WTC11 (cell line): ENCODE measurements around the gene SND1. TPM values are rescaled to one million over a fixed set of nuclear protein-coding genes. Genes with fewer than 3 reads are reported as not detected.

Experiments used
- ATAC-seq: fragments of 200-7000 bp; cut with Tn5 transposase; 2 replicates; pipeline ENCODE4 v1.10.0; 2021; ENCODE audit warnings: mild to moderate bottlenecking, moderate library complexity
- CTCF ChIA-PET: fragments of 300-600 bp; sonication (Branson Sonifier 250); formaldehyde crosslinking; loops from one replicate; lab custom pipeline; 2021; ENCODE audit warnings: antibody characterized with exemption; lab: Charles Lee
- POLR2A ChIA-PET: fragments of 350-600 bp; sonication (Branson Sonifier 250); formaldehyde crosslinking; loops from one replicate; lab custom pipeline; 2021; ENCODE audit warnings: antibody characterized with exemption; lab: Charles Lee
- DNase-seq: peaks from one replicate; pipeline ENCODE4 v3.0.0; 2021; ENCODE audit warnings: low spot score
- H3K27ac Mint-ChIP-seq: 2 replicates; pipeline ENCODE4 v1.8.0; 2021; ENCODE audit warnings: mixed read lengths
- H3K27me3 Mint-ChIP-seq: 2 replicates; pipeline ENCODE4 v1.8.0; 2021; ENCODE audit warnings: low read depth, mild to moderate bottlenecking, moderate library complexity, mixed read lengths
- H3K36me3 Mint-ChIP-seq: 2 replicates; pipeline ENCODE4 v1.8.0; 2021; ENCODE audit warnings: mixed read lengths
- H3K4me1 Mint-ChIP-seq: 2 replicates; pipeline ENCODE4 v1.8.0; 2022; ENCODE audit warnings: mixed read lengths
- H3K4me3 Mint-ChIP-seq: 2 replicates; pipeline ENCODE4 v1.8.0; 2021; ENCODE audit warnings: mild to moderate bottlenecking, moderate library complexity, mixed read lengths
- H3K9me3 Mint-ChIP-seq: 2 replicates; pipeline ENCODE4 v1.8.0; 2021; ENCODE audit warnings: mixed read lengths
- ATF6 ChIP-seq: sonication (generic); formaldehyde crosslinking; IDR thresholded peaks from 2 replicates; pipeline ENCODE4 v1.8.1; 2023; ENCODE audit warnings: mild to moderate bottlenecking, missing genetic modification reagents
- HMGA2 ChIP-seq: fragments of 250-450 bp; sonication (Bioruptor Pico); IDR thresholded peaks from 2 replicates; pipeline ENCODE4 v1.4.0; 2021; ENCODE audit warnings: mild to moderate bottlenecking, moderate library complexity
- MXD4 ChIP-seq: fragments of 250-450 bp; sonication (Bioruptor Pico); IDR thresholded peaks from 2 replicates; pipeline ENCODE4 v1.8.0; 2021; ENCODE audit warnings: mild to moderate bottlenecking, moderate library complexity, borderline replicate concordance
- NR2C2 ChIP-seq: sonication (generic); formaldehyde crosslinking; IDR thresholded peaks from 2 replicates; pipeline ENCODE4 v1.8.0; 2022; ENCODE audit warnings: mild to moderate bottlenecking, missing genetic modification reagents
- SMAD4 ChIP-seq: sonication (generic); formaldehyde crosslinking; IDR thresholded peaks from 2 replicates; pipeline ENCODE4 v1.8.0; 2022; ENCODE audit warnings: mild to moderate bottlenecking, missing genetic modification reagents
- SOX15 ChIP-seq: fragments of 250-450 bp; sonication (Bioruptor Pico); IDR thresholded peaks from 2 replicates; pipeline ENCODE4 v1.9.0; 2021; ENCODE audit warnings: mild to moderate bottlenecking
- STAT6 ChIP-seq: sonication (generic); formaldehyde crosslinking; conservative IDR thresholded peaks from 2 replicates; pipeline ENCODE4 v1.8.1; 2023; ENCODE audit warnings: mild to moderate bottlenecking, low read depth, missing genetic modification reagents, moderate library complexity
- TP53 ChIP-seq: sonication (generic); formaldehyde crosslinking; IDR thresholded peaks from 2 replicates; pipeline ENCODE4 v1.8.1; 2023; ENCODE audit warnings: mild to moderate bottlenecking, missing genetic modification reagents
- ZNF121 ChIP-seq: sonication (generic); formaldehyde crosslinking; IDR thresholded peaks from 2 replicates; pipeline ENCODE4 v1.8.0; 2023; ENCODE audit warnings: missing genetic modification reagents
- ZNF138 ChIP-seq: sonication (generic); formaldehyde crosslinking; conservative IDR thresholded peaks from 2 replicates; pipeline ENCODE4 v1.8.1; 2022; ENCODE audit warnings: mild to moderate bottlenecking, moderate library complexity, missing genetic modification reagents
- ZNF232 ChIP-seq: sonication (generic); formaldehyde crosslinking; IDR thresholded peaks from 2 replicates; pipeline ENCODE4 v1.8.0; 2022; ENCODE audit warnings: mild to moderate bottlenecking, missing genetic modification reagents
- ZNF263 ChIP-seq: sonication (generic); formaldehyde crosslinking; IDR thresholded peaks from 2 replicates; pipeline ENCODE4 v1.8.1; 2022; ENCODE audit warnings: low read depth, mild to moderate bottlenecking, moderate library complexity, missing genetic modification reagents
- ZNF281 ChIP-seq: sonication (generic); formaldehyde crosslinking; IDR thresholded peaks from 2 replicates; pipeline ENCODE4 v1.8.0; 2023; ENCODE audit warnings: mild to moderate bottlenecking, missing genetic modification reagents
- ZNF512 ChIP-seq: sonication (generic); formaldehyde crosslinking; IDR thresholded peaks from 2 replicates; pipeline ENCODE4 v1.8.1; 2022; ENCODE audit warnings: missing genetic modification reagents, borderline replicate concordance
- total RNA-seq: library from RNA; stranded (reverse); gene quantifications from 3 replicates; pipeline ENCODE4 v1.2.3, GENCODE V29; 2021
- TF ChIP-seq, protein P1 (sequence below): sonication (generic); formaldehyde crosslinking; IDR thresholded peaks from 2 replicates; pipeline ENCODE4 v1.8.1; 2023; ENCODE audit warnings: mild to moderate bottlenecking, missing genetic modification reagents, borderline replicate concordance
- TF ChIP-seq, protein P2 (sequence below): sonication (generic); formaldehyde crosslinking; IDR thresholded peaks from 2 replicates; pipeline ENCODE4 v1.8.1; 2022; ENCODE audit warnings: mild to moderate bottlenecking, missing genetic modification reagents, moderate library complexity, borderline replicate concordance

SND1 gene
- total RNA-seq, 1 experiment from 2014 or later: 261 TPM

DNA sequence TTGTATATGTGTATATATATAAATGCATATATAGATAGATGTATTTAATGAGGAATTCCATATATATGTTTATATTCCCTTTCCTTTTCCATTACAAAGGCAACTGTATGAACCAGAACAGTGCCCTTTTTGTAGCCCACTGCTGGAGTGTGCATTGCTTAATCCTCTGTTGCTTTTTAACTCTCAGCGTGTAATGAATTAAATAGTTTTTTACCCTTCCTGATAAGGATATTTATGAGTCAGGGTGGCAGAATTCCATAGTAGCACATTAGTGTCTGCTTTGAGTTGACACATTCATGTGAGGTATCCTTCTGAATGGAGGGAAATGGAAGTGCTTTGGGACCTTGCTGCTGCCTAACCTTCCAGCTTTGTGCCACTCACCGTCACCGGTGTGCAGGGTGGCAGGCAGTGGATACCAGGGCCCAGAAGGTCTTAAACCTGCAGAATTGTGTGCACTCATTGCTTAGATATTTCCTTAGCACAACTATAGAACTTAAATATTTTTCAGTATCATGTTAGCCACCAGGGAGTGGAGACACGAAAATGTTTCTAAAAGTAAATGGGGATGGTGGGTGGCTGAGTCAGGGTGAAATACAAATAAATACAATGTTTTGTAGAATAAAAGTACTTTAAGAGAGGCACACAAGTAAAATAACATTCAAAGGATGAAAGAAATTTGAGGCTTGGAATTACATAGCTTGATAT is 117.9 kb downstream of the SND1 start:
- TF ChIP-seq MXD4 (CRISPR knock-in tag) (no peak), ZNF263 (CRISPR knock-in tag) (no peak), ZNF232 (CRISPR knock-in tag) (no peak)
- no peak for ATAC-seq
- no peaks in the 10 kb centered on the region for H3K27me3 Mint-ChIP-seq
- peaks cover 4% of the 10 kb centered on the region; the same call in 1 of the 2 replicates for H3K9me3 Mint-ChIP-seq
- ChIA-PET POLR2A (no interaction called here), CTCF (interaction anchor here (1.9 kb wide), 1 partner anchor 23 kb away, joined by 7 read pairs; no protein-coding TSS in a partner anchor)
- H3K36me3 Mint-ChIP-seq: peaks cover 7% of the 10 kb centered on the region
- H3K4me3 Mint-ChIP-seq: no peak overlapping the region
- no peak overlapping the region for H3K27ac Mint-ChIP-seq
- no peak for DNase-seq
- peaks cover 29% of the 10 kb centered on the region for H3K4me1 Mint-ChIP-seq

GRCh38 chr7:127770885-127771284 is 118.9 kb downstream of the SND1 start:
- DNase-seq (no peak), ATAC-seq (no peak)
- peaks cover under 1% of the 10 kb centered on the region; the same call in 1 of the 2 replicates for H3K9me3 Mint-ChIP-seq
- ChIA-PET CTCF (interaction anchor here (1.9 kb wide), 1 partner anchor 22 kb away, joined by 7 read pairs; no protein-coding TSS in a partner anchor), POLR2A (no interaction called here)
- peaks cover 32% of the 10 kb centered on the region for H3K4me1 Mint-ChIP-seq
- H3K36me3 Mint-ChIP-seq: peaks cover 4% of the 10 kb centered on the region
- H3K27me3 Mint-ChIP-seq: no peaks in the 10 kb centered on the region
- H3K4me3 Mint-ChIP-seq: no peak overlapping the region
- no peak for TF ChIP-seq TP53 (CRISPR knock-in tag)
- TF ChIP-seq, protein P1, sequence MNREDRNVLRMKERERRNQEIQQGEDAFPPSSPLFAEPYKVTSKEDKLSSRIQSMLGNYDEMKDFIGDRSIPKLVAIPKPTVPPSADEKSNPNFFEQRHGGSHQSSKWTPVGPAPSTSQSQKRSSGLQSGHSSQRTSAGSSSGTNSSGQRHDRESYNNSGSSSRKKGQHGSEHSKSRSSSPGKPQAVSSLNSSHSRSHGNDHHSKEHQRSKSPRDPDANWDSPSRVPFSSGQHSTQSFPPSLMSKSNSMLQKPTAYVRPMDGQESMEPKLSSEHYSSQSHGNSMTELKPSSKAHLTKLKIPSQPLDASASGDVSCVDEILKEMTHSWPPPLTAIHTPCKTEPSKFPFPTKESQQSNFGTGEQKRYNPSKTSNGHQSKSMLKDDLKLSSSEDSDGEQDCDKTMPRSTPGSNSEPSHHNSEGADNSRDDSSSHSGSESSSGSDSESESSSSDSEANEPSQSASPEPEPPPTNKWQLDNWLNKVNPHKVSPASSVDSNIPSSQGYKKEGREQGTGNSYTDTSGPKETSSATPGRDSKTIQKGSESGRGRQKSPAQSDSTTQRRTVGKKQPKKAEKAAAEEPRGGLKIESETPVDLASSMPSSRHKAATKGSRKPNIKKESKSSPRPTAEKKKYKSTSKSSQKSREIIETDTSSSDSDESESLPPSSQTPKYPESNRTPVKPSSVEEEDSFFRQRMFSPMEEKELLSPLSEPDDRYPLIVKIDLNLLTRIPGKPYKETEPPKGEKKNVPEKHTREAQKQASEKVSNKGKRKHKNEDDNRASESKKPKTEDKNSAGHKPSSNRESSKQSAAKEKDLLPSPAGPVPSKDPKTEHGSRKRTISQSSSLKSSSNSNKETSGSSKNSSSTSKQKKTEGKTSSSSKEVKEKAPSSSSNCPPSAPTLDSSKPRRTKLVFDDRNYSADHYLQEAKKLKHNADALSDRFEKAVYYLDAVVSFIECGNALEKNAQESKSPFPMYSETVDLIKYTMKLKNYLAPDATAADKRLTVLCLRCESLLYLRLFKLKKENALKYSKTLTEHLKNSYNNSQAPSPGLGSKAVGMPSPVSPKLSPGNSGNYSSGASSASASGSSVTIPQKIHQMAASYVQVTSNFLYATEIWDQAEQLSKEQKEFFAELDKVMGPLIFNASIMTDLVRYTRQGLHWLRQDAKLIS (CRISPR knock-in tag): no peak
- TF ChIP-seq ZNF281: no peak
- TF ChIP-seq ZNF263 (CRISPR knock-in tag): no peak
- TF ChIP-seq ZNF512 (CRISPR knock-in tag): no peak
- TF ChIP-seq NR2C2 (CRISPR knock-in tag): no peak
- TF ChIP-seq MXD4 (CRISPR knock-in tag): no peak
- TF ChIP-seq ZNF138 (CRISPR knock-in tag): no peak
- TF ChIP-seq STAT6: no peak
- no peak for TF ChIP-seq ZNF121 (CRISPR knock-in tag)
- TF ChIP-seq, protein P2, sequence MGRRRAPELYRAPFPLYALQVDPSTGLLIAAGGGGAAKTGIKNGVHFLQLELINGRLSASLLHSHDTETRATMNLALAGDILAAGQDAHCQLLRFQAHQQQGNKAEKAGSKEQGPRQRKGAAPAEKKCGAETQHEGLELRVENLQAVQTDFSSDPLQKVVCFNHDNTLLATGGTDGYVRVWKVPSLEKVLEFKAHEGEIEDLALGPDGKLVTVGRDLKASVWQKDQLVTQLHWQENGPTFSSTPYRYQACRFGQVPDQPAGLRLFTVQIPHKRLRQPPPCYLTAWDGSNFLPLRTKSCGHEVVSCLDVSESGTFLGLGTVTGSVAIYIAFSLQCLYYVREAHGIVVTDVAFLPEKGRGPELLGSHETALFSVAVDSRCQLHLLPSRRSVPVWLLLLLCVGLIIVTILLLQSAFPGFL (CRISPR knock-in tag): no peak
- TF ChIP-seq SMAD4 (CRISPR knock-in tag): no peak
- no peak for TF ChIP-seq HMGA2 (CRISPR knock-in tag)
- TF ChIP-seq ATF6: no peak
- no peak for TF ChIP-seq SOX15 (CRISPR knock-in tag)
- no peak overlapping the region for H3K27ac Mint-ChIP-seq
